HEK293 (cell line): ENCODE data around the gene ACSS1.

ENCODE experiments used
- CTCF ChIA-PET: fragments of 350-600 bp; formaldehyde crosslinking; extraction: SDS; loops from one replicate; lab custom pipeline; 2021; ENCODE audit warnings: antibody characterized with exemption; lab: Yijun Ruan, JAX
- POLR2A ChIA-PET: fragments of 300-600 bp; formaldehyde crosslinking; extraction: SDS; loops from one replicate; lab custom pipeline; 2020; ENCODE audit warnings: antibody characterized with exemption, inconsistent platforms; lab: Yijun Ruan, JAX
- H3K27ac ChIP-seq: fragments of 200-500 bp; sonication (Bioruptor generic); 2 replicates; pipeline ENCODE4 v1.5.1; 2014; ENCODE audit warnings: low read depth, low read length, control low read depth, inconsistent platforms; ENCODE audit errors: extremely low read depth
- H3K36me3 ChIP-seq, 2 experiments: fragments of 200-500 bp in 1 of 2; sonication (Bioruptor generic) in 1 of 2; 1 replicate in 1 of 2; 2 replicates in 1 of 2; pipeline ENCODE4 v1.5.1; 2014 to 2017; ENCODE audit warnings: inconsistent platforms in 2 of 2, low read length in 2 of 2; ENCODE audit not compliant: control insufficient read depth in 2 of 2, insufficient read depth in 1 of 2
- H3K4me1 ChIP-seq: fragments of 200-500 bp; sonication (Bioruptor generic); 2 replicates; pipeline ENCODE4 v1.5.1; 2014; ENCODE audit warnings: mild to moderate bottlenecking, low read length, inconsistent platforms; ENCODE audit not compliant: control insufficient read depth, insufficient read depth
- H3K4me3 ChIP-seq: 2 replicates; pipeline ENCODE4 v1.5.1; 2011; ENCODE audit warnings: low read depth, mild to moderate bottlenecking, control low read depth, low read length, moderate library complexity
- H3K9me3 ChIP-seq: fragments of 200-500 bp; sonication (Bioruptor generic); 2 replicates; pipeline ENCODE4 v1.5.1; 2014; ENCODE audit warnings: low read depth, low read length, inconsistent platforms; ENCODE audit not compliant: control insufficient read depth, insufficient read depth
- CTCF ChIP-seq: fragments of 450-650 bp; formaldehyde crosslinking; IDR thresholded peaks from 2 replicates; pipeline ENCODE4 v1.5.1; 2016; ENCODE audit warnings: missing biosample characterization, missing genetic modification characterization
- KLF1 ChIP-seq: fragments of 450-650 bp; formaldehyde crosslinking; IDR thresholded peaks from 2 replicates; pipeline ENCODE4 v1.5.1; 2016; ENCODE audit warnings: missing biosample characterization, missing genetic modification characterization
- PBX3 ChIP-seq: sonication (generic); formaldehyde crosslinking; IDR thresholded peaks from 2 replicates; pipeline ENCODE4 v1.8.1; 2022; ENCODE audit warnings: mild to moderate bottlenecking, moderate library complexity, missing genetic modification reagents
- SETDB1 ChIP-seq: IDR thresholded peaks from one replicate; pipeline ENCODE4 v1.6.1; 2017; ENCODE audit warnings: mild to moderate bottlenecking, low read length, moderate library complexity, mixed read lengths; ENCODE audit not compliant: insufficient read length
- YY1 ChIP-seq: fragments of 450-650 bp; formaldehyde crosslinking; IDR thresholded peaks from 2 replicates; pipeline ENCODE4 v1.5.1; 2018; ENCODE audit warnings: missing biosample characterization, missing genetic modification characterization
- ZBTB6 ChIP-seq: fragments of 450-650 bp; formaldehyde crosslinking; IDR thresholded peaks from 2 replicates; pipeline ENCODE4 v1.5.1; 2017; ENCODE audit warnings: missing biosample characterization, missing genetic modification characterization
- ZBTB7A ChIP-seq: fragments of 450-650 bp; formaldehyde crosslinking; IDR thresholded peaks from 2 replicates; pipeline ENCODE4 v1.5.1; 2016; ENCODE audit warnings: low read depth, missing biosample characterization, missing genetic modification characterization
- ZEB2 ChIP-seq: fragments of 450-650 bp; formaldehyde crosslinking; IDR thresholded peaks from 2 replicates; pipeline ENCODE4 v1.5.1; 2016; ENCODE audit warnings: missing biosample characterization, missing genetic modification characterization
- ZFP41 ChIP-seq: fragments of 450-650 bp; formaldehyde crosslinking; IDR thresholded peaks from 2 replicates; pipeline ENCODE4 v1.5.1; 2016; ENCODE audit warnings: missing biosample characterization, missing genetic modification characterization, borderline replicate concordance
- ZNF114 ChIP-seq: fragments of 450-650 bp; formaldehyde crosslinking; IDR thresholded peaks from 2 replicates; pipeline ENCODE4 v1.5.0; 2017; ENCODE audit warnings: missing biosample characterization, missing genetic modification characterization
- ZNF16 ChIP-seq: fragments of 450-650 bp; formaldehyde crosslinking; IDR thresholded peaks from 2 replicates; pipeline ENCODE4 v1.5.1; 2016; ENCODE audit warnings: low read depth, missing biosample characterization, missing genetic modification characterization
- ZNF174 ChIP-seq: fragments of 450-650 bp; formaldehyde crosslinking; IDR thresholded peaks from 2 replicates; pipeline ENCODE4 v1.5.0; 2017; ENCODE audit warnings: missing biosample characterization, mild to moderate bottlenecking, missing genetic modification characterization
- ZNF324 ChIP-seq: fragments of 450-650 bp; formaldehyde crosslinking; IDR thresholded peaks from 2 replicates; pipeline ENCODE4 v1.5.1; 2016; ENCODE audit warnings: missing biosample characterization, missing genetic modification characterization
- ZNF433 ChIP-seq: fragments of 450-650 bp; formaldehyde crosslinking; IDR thresholded peaks from 2 replicates; pipeline ENCODE4 v1.5.1; 2016; ENCODE audit warnings: missing biosample characterization, missing genetic modification characterization, low read depth
- ZNF473 ChIP-seq: fragments of 450-650 bp; formaldehyde crosslinking; IDR thresholded peaks from 2 replicates; pipeline ENCODE4 v1.5.1; 2017; ENCODE audit warnings: missing biosample characterization, missing genetic modification characterization
- ZNF560 ChIP-seq: fragments of 450-650 bp; formaldehyde crosslinking; IDR thresholded peaks from 2 replicates; pipeline ENCODE4 v1.5.1; 2017; ENCODE audit warnings: missing biosample characterization, missing genetic modification characterization, borderline replicate concordance
- ZNF645 ChIP-seq: fragments of 450-650 bp; formaldehyde crosslinking; IDR thresholded peaks from 2 replicates; pipeline ENCODE4; 2016; ENCODE audit warnings: missing biosample characterization, missing genetic modification characterization
- ZNF704 ChIP-seq: fragments of 450-650 bp; formaldehyde crosslinking; IDR thresholded peaks from 2 replicates; pipeline ENCODE4 v1.5.1; 2016; ENCODE audit warnings: missing biosample characterization, missing genetic modification characterization
- ZNF777 ChIP-seq: fragments of 450-650 bp; formaldehyde crosslinking; IDR thresholded peaks from 2 replicates; pipeline ENCODE4 v1.5.1; 2017; ENCODE audit warnings: missing biosample characterization, missing genetic modification characterization, borderline replicate concordance
- ZNF837 ChIP-seq: fragments of 450-650 bp; formaldehyde crosslinking; IDR thresholded peaks from 2 replicates; pipeline ENCODE4 v1.5.1; 2016; ENCODE audit warnings: missing biosample characterization, missing genetic modification characterization
- ZSCAN18 ChIP-seq: fragments of 450-650 bp; formaldehyde crosslinking; IDR thresholded peaks from 2 replicates; pipeline ENCODE4 v1.5.1; 2016; ENCODE audit warnings: missing biosample characterization, missing genetic modification characterization

Gene ACSS1

GRCh38 chr20:24962182-24962492 is 95.8 kb downstream of the ACSS1 start:
- ChIA-PET CTCF (no interaction called here), POLR2A (no interaction called here)
- H3K4me3 ChIP-seq: no peak overlapping the region
- no peaks in the 10 kb centered on the region for H3K9me3 ChIP-seq
- TF ChIP-seq KLF1 (tag by site-specific recombination) (no peak), ZNF560 (tag by site-specific recombination) (no peak), ZNF645 (tag by site-specific recombination) (no peak), ZBTB7A (tag by site-specific recombination) (no peak), ZNF16 (tag by site-specific recombination) (no peak), ZNF704 (tag by site-specific recombination) (no peak), ZNF114 (no peak), ZNF777 (no peak), YY1 (no peak), ZNF473 (tag by site-specific recombination) (no peak)
- H3K27ac ChIP-seq: no peak overlapping the region
- H3K36me3 ChIP-seq: peaks cover 0 to 82% of the 10 kb centered on the region in 2 experiments; a peak in 1 of 3 replicates
- no peaks in the 10 kb centered on the region for H3K4me1 ChIP-seq

- ChIA-PET POLR2A (no interaction called here), CTCF (interaction anchor here (0.6 kb wide), 1 partner anchor 219 kb away, joined by 3 read pairs; no protein-coding TSS in a partner anchor)
- TF ChIP-seq ZNF324 (tag by site-specific recombination) (no peak), PBX3 (no peak), ZNF704 (tag by site-specific recombination) (no peak), ZNF433 (tag by site-specific recombination) (no peak), ZFP41 (no peak), ZNF174 (tag by site-specific recombination) (no peak), CTCF (no peak), ZBTB6 (tag by site-specific recombination) (no peak), ZEB2 (no peak), ZSCAN18 (tag by site-specific recombination) (no peak), SETDB1 (no peak), ZNF837 (tag by site-specific recombination) (no peak)
Observed at GRCh38 chr20:24961384-24962181, 96.4 kb downstream of the ACSS1 start.

More at GRCh38 chr20:24961384-24962181, 96.4 kb downstream of the ACSS1 start:
- peaks cover 0 to 81% of the 10 kb centered on the region in 2 experiments; a peak in 1 of 3 replicates for H3K36me3 ChIP-seq
- H3K4me1 ChIP-seq: no peaks in the 10 kb centered on the region
- no peak overlapping the region for H3K4me3 ChIP-seq
- H3K9me3 ChIP-seq: no peaks in the 10 kb centered on the region
- H3K27ac ChIP-seq: no peak overlapping the region
